ENCODE data around the gene INTS7.

- TF ChIP-seq, protein P1, sequence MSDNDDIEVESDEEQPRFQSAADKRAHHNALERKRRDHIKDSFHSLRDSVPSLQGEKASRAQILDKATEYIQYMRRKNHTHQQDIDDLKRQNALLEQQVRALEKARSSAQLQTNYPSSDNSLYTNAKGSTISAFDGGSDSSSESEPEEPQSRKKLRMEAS (IDR thresholded peaks at IDR 0.05), result no peak
- TF ChIP-seq CTCF (IDR thresholded peaks at IDR 0.05; ENCODE audit: low read depth, low read length, missing input control), result no peak
- TF ChIP-seq, protein P2, sequence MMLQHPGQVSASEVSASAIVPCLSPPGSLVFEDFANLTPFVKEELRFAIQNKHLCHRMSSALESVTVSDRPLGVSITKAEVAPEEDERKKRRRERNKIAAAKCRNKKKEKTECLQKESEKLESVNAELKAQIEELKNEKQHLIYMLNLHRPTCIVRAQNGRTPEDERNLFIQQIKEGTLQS (IDR thresholded peaks at IDR 0.05), result no peak
These were observed 124.4 kb downstream of the INTS7 start for GRCh38 chr1:211910913-211911485.
